ENCODE measurements around the gene SOSTDC1.

DNA sequence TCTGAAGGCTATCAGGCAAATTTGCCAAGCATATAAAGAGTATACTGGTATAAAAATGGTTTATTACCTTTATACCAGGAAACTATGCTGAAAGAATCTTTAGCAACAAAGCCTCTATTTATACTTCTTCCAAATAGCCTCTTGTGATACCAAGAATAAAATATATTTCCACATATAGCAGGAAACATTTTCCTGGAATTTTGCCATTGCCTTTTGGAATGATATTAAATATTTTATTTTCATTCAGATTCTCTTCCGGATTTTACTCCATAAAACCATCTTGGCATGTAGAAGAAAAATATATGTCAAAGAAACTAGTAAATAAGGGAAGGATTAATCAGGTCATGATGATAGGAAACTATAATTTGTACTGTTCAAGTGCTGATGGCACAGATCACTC lies 17.7 kb downstream of the SOSTDC1 start:
- TF ChIP-seq, protein P1, sequence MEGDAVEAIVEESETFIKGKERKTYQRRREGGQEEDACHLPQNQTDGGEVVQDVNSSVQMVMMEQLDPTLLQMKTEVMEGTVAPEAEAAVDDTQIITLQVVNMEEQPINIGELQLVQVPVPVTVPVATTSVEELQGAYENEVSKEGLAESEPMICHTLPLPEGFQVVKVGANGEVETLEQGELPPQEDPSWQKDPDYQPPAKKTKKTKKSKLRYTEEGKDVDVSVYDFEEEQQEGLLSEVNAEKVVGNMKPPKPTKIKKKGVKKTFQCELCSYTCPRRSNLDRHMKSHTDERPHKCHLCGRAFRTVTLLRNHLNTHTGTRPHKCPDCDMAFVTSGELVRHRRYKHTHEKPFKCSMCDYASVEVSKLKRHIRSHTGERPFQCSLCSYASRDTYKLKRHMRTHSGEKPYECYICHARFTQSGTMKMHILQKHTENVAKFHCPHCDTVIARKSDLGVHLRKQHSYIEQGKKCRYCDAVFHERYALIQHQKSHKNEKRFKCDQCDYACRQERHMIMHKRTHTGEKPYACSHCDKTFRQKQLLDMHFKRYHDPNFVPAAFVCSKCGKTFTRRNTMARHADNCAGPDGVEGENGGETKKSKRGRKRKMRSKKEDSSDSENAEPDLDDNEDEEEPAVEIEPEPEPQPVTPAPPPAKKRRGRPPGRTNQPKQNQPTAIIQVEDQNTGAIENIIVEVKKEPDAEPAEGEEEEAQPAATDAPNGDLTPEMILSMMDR (conservative IDR thresholded peaks at IDR 0.05; ENCODE audit: low read length): no peak
- no peak for TF ChIP-seq EZH2phosphoT487 (IDR thresholded peaks at IDR 0.05; ENCODE audit: borderline replicate concordance, low read depth, low read length)
